NCI-H510A (cell line): Measurements from ENCODE around the gene PRKAR1B.

Experiments
- DNase-seq: peaks from one replicate; lab custom pipeline; 2025; lab: John Stamatoyannopoulos, UW

PRKAR1B gene

DNA sequence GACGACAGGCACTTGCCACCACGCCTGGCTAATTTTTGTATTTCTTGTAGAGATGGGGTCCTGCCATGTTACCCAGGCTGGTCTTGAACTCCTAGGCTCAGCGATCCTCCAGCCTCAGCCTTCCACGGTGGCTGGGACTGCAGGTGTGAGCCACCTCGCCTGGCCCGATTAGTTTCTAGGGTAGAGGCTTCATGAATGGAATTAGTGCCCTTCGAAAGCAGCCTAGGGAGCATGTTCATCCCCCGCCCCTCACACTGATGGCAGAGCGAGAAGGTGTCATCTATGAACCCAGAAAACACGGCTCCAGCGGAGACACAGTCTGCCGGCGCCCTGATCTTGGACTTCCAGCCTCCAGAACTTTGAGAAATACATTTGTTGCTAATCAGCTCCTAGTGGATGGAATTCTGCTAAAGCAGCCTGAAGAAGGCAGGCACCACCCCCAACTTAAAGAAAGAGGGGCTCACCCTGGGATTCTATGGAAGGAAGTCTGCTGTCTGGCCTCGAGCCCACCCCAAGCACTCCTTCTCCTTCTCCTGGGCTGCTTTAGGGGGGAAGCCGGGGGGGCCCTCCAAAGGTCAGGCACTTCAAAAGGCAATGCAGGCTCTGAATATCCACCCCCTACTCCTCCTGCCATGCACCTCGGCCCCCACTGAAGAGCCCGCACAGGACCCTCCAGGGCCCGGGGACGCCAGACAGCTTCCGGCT is 217.5 kb downstream of the PRKAR1B start:
- DNase-seq, result no peak

DNA sequence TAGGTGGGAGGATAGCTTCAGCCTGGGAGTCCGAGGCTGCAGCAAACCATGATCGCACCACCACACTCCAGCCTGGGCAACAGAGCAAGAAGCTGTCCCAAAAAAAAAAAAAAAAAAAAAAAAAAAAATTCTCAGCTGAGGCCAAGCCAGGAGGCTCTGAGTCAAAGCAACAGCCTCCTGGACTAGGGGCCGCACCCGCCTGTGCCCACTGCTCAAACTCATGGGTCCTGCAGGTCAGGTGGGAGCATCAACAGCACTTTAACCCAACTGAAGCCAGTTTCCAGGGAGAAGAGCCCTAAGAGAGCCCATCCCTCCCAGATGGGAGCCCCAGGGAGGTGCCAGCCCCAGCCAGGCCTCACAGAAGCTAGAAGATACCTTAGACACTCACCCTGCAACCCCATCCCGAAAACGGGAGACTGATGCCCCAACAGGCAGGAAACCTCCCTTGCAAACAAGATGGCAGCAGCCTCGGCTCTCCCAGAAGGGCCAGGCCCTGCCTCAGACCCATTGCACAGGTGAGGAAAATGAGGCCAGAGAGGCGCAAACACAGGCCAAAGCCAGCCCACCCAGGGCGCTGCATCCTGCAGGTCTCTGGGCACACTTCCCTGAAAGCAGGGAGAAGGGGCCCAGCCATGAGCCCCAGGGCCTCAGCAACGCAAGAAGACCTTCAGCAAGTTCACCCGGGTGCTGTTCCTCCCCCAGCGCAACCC is 218.5 kb downstream of the PRKAR1B start:
- no peak for DNase-seq

DNA sequence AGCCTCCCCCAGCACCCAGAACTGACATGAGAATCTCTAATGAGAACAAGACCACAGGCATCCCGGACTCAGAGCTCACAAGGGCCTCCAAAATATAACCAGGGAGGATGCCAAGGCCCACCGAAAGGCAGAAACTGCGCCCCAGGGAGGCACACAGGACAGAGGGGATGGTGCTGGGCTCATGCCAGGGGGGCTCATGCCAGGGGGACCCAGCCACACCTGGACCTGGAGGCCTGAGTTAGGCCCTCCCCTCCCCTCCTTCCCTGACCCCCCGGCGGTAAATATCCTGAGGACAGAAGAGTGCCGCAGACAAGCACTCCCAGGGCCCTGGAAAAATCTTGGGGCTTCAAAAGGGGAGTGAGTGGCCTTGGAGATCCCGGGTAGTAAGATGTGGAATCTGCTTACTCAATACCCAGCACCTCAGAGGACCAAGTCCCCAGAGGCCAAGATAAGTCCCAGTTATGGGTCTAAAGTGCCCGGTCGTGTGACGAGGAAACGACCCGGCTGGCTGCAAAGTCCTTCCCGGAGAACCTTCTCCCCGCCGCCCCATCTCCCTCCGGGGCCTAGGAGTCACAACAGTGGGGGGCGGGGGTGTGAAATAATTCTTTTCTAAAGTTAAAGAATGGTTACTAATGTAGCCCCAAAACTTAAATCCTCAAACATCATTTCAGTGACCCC is 219.3 kb downstream of the PRKAR1B start:
- no peak for DNase-seq

DNA sequence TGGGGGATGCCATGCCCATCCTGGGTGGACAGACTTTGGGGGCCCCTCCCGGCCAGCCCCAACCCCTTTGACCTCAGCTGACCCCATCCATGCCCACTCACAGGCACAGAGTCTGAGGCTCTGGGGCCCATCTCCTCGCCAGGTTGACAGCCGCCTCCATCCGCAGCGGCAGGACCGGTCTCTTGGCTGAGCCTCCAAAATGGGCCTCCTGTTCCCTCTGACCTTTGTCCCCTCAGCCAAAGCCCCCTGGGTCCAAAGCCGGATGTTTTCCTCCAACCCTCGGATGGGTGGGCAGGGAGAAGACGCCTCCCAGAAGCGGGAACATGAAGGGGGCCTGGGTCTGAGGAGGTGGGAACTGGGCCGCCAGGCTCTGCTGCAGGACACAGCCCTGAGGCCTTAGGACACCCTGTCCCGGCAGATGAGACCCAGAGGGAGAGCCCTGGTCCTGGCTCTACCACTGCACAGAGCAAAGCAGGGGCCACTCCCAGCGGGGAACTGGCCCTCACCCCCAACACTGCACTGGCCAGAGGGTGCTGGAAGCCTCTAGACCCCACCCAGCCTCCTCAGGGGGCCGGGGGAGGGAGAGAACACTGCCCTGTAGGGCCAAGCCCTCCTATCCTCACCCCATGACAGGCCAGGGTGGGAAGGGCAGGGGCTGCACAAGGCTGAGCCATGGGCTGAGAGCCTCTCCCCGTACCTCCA is 220.0 kb downstream of the PRKAR1B start:
- DNase-seq, result no peak

DNA sequence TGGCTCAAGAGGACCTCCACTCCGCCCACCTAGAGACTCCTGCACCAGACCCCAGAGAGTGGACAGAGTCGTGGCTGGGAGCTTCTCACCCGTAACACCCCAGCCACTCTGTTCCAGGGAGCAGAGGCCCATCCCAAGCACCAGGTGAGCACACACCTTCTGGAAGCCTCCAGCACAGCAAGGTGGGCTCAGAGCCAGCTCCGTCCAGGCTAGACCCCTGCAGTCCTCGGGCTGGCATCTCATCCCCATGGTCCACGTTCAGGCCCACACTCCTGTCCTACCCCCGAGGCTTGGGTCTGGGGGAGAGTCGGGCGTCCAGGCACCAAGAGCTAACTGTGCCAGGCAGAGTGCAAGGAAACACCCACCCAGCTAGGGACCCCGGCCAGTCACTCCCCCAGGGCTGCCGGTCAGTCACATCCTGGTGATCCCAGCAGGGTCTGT is 220.7 kb downstream of the PRKAR1B start:
- no peak for DNase-seq

DNA sequence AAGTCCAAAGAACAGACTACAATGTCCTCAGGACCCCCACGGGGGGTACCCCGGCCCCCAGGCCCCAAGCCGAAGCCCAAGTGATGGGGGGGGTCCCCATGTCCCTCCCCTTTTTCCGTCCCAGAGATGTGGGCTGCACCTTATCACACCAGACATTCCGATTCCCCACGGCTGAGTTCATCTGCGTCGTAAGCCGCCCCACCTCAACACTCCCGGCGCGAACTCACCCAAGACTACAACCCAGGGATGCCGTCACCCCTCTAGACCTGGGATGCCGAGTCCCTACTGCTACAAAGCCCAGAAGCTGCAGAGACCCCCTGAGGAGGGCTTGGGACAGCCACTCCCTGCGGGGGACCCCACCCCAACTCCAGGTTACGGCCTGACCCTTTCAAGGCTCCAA is 221.9 kb downstream of the PRKAR1B start:
- no peak for DNase-seq

DNA sequence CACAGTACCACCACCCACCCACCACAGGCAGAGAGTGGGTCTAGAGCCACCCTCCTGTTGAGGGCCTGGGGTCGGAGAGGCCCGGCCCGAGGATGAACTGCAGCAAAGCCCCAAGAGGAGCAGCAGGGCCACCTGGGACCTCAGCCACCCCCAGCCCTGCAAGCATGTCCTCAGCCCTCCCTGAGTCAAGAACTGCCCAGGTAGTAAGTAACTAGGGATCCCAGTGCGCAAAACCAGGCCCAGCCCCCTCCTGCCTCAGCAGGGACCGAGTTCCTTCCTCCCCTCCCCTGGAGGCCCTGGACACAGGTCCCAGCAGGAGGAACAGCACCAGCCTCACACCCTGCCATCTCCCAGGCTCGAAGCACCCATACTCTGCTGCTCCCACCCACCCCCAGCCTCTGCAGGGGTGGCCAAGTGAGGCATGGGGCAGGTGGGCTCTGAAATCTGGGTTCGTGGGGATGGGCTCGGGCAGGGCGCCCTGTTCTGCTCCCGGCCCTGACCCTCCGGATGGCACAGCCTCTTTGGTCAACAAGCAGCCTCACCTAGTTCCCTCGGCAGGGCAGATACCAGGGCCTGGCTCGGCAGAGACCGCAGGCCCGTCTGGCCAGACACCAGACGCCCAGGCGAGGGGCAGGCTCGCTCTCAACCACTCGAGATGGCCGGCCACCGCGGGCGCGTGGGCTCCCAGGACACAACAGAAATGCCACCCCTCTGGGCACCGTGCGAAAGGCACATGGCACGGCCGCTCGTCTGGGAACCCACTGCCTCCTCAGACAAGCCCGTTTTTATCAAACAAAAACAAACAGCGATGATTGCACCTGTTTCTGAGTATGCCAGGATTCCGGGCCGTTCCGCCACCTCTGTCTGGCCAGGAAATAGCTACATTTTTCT is 222.6 kb downstream of the PRKAR1B start:
- DNase-seq, result no peak

DNA sequence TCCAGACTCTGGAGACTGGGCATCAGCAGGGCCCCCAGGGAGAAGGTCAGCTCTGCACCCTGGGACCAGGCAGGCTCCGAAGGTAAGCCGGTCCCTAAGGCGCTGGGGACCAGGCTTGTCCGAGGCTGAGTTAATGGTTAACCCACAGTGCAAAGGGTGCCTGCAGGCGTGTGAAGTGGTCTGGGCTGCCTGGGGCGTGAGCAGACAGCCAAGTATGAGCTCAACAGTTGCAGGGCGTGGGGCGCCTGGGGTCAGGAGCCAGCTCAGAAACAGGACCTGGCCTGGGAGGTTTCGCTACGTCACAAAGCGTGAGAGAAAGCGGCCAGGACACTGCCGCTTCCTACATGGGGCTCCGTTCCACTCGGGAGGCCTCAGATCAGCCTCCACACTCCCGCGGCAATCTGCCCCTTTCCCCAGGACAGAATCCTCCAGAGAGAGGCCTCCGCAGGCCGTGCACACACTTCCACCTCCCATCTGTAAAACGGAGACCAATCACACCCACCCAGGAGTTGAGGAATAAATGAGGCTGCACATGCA is 223.4 kb downstream of the PRKAR1B start:
- DNase-seq, result no peak

DNA sequence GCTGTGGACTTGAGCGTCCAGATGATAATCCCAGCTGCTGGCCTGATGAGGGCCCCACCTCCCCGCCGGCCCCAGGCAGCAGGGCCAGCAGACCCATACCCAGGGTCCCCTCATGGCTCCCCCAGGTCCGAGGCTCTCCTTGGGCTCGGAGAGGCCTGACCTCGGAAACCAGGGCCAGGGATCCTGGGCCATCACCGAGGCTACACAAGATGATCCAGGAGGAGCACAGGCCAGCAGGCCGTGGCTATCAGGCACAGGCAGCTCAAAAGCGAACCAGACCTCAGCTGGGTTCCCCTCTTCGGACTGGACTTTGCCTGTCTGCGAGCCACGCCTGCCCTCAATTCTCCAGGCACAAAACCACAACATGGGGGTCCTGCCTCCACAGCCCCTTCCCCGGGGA is 224.8 kb downstream of the PRKAR1B start:
- no peak for DNase-seq

DNA sequence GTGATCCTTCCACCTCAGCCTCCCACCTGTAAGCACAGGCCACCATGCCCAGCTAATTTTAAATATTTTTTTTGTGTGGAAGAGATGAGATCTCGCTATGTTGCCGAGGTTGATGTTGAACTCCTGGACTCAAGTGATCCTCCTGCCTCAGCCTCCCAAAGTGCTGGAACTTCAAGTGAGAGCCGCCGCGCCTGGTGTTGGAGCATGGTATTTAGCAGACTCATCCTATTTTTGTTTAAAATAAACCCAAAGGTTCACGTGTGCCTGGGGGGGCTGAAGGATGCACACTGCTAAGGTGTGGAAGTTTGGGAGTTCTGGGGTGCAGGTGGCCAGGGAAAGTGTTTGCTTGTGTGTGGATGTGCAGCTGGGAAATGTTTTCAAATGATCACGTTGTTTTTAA is 225.6 kb downstream of the PRKAR1B start:
- DNase-seq, result no peak

DNA sequence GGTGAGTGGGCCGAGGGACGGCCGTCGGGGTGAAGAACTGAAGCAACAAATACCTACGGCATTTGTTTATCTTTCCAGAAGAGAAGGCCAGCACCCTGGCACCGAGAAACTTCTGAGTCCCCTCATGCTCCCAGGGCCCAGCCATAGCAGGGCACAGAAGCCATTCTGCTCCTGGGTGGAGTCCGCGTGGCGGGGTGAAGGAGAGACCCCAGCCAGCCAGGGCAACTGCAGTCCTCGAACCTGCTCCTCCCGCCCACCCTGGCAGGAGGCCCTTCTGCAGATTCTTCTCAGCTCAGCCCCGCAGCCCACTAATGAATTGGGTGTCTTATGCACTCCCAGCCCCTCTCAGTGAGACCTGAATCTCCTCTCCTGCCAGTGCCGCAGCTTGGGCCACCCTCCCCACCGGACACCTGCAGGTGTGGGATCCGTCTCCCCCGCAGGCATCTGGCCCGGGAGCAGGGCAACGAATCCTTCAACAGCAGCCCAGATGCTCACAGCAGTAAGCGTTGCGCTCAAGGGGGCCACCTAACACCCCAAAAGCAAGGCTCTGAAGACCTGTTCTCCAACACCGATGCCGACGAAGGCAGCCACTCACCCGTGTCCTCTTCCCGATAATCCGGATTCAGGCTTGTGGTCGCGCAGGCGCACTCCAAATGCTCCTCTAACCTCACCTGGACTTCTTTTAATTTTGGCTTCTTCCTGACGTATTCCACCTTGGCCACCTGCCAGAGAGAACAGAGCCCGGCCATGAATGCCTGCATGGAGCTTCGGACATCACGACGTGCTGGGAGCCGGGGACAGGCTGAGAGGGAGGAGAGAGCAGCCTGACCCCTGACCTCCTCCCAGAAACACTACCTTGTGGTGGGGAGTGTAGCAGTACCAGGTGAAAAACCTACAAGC is 226.3 kb downstream of the PRKAR1B start:
- no peak for DNase-seq

DNA sequence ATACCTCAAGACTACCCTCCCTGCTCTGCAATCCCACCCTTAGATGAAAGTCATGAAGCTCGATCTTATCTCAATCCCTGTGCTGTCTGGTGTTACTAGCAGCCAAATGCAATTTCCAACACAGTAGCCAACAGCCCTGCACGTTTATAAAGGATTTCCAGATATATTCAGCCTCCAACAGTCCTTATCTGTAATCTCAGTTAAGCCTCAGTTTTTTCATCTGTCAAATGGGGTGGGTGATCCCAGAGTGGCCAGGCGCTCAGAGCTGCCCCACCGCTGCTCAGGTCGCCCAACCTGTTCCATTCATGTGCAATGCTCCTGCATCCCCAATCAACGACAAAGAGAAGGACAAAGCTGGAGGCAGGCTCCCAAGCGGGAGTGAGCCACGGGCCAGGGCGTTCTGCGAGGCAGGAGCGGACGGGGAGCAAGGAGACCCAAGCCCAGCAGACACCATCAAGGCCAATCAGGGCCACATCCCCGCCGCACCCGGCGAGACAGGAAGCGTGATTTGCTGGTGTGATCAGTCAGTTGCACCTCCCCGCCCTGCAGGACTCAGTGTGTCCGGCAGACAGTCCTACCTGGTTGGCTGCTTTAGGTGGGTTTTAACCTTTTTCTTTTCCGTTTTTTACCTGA is 227.1 kb downstream of the PRKAR1B start:
- no peak for DNase-seq
